ENCODE results near the gene TPO. TPM values are rescaled to one million over a fixed set of nuclear protein-coding genes. Genes with fewer than 3 reads are reported as not detected.
"Not testable (repeated sequence)": the region's sequence is repeated elsewhere in the genome, so short reads cannot be mapped to it uniquely, and the experiment has no call there.

The TPO gene
- total and polyA plus RNA-seq, 2 experiments from 2014 or later: 0.37 TPM; not detected in 1

DNA sequence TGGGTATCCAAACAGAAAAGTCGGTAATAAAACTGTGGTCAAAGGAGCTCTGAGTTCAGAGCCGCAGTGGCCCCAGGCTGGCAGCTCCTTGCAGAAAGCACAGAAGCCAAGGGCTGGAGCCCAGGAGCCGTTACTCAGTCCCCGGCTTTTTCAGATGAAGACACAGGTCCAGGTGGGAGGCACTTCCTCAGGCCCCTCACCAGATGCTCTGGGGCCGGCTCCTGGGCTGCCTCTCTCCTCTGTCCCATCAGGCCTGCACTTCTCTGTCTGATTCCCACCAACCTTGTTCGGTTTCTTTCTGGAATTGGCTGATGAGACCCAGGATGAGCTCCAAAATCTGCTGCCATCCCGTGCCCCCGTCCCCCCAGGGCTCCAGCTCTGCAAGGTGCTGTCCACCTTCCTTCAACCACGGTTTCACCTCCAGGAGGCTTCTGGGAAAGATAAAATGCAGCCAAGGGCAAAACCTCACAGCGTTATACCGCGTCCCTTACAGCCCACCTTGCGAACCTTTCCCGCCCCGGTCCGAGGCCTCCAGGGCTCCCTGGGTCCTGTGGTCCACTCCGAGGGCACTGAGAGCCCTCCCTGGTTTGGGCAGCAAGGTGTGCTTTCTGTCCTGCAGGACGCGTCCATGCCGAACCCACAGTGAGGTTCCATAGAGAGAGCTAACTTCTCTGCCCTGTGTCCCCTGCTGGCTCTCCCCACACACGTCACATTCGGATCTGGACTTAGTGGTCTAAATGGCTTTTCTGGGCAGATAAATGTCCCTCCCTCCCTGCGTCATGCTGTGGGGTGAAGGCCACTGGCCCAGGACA is 102.9 kb downstream of the TPO start:
- no peaks in the 10 kb centered on the region for H4K20me1 ChIP-seq (ENCODE audit: insufficient read depth, poor library complexity, severe bottlenecking)
- no peak for TF ChIP-seq EZH2phosphoT487 (IDR thresholded peaks at IDR 0.05; ENCODE audit: low read depth, severe bottlenecking, unreplicated experiment)
- TF ChIP-seq, protein P1, sequence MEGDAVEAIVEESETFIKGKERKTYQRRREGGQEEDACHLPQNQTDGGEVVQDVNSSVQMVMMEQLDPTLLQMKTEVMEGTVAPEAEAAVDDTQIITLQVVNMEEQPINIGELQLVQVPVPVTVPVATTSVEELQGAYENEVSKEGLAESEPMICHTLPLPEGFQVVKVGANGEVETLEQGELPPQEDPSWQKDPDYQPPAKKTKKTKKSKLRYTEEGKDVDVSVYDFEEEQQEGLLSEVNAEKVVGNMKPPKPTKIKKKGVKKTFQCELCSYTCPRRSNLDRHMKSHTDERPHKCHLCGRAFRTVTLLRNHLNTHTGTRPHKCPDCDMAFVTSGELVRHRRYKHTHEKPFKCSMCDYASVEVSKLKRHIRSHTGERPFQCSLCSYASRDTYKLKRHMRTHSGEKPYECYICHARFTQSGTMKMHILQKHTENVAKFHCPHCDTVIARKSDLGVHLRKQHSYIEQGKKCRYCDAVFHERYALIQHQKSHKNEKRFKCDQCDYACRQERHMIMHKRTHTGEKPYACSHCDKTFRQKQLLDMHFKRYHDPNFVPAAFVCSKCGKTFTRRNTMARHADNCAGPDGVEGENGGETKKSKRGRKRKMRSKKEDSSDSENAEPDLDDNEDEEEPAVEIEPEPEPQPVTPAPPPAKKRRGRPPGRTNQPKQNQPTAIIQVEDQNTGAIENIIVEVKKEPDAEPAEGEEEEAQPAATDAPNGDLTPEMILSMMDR (IDR thresholded peaks at IDR 0.05; ENCODE audit: poor library complexity): no peak
- TF ChIP-seq EZH2 (IDR thresholded peaks at IDR 0.05; ENCODE audit: borderline replicate concordance): no peak

DNA sequence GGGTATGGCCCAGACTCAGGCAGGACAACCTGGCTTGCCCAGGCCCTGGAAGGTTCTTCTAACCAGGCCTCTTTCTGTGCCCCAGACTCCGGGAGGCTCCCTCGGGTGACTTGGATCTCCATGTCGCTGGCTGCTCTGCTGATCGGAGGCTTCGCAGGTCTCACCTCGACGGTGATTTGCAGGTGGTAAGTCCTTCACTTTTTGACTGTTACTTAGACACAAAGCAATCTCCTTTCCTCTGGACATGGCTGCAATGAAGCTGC is 103.5 kb downstream of the TPO start:
- H3K9me2 ChIP-seq (replicated peaks; ENCODE audit: insufficient read depth): no peaks in the 10 kb centered on the region
- no peaks in the 10 kb centered on the region for H3K36me3 ChIP-seq (replicated peaks; ENCODE audit: insufficient read depth, low read depth)
- WGBS (ENCODE audit: low lambda C conversion rate, missing lambda C conversion rate): 97% methylated on average over 7 of the region's 7 CpGs
- H2AFZ ChIP-seq: no peak overlapping the region
- H4K20me1 ChIP-seq (ENCODE audit: insufficient read depth, poor library complexity, severe bottlenecking): no peaks in the 10 kb centered on the region
- no peaks in the 10 kb centered on the region for H3K27me3 ChIP-seq
- no peak overlapping the region for H3K27ac ChIP-seq
- no peaks in the 10 kb centered on the region for H3K79me2 ChIP-seq
- H3K4me3 ChIP-seq: no peak overlapping the region
- no peak for TF ChIP-seq EZH2 (IDR thresholded peaks at IDR 0.05; ENCODE audit: borderline replicate concordance)
- TF ChIP-seq, protein P1 (IDR thresholded peaks at IDR 0.05; ENCODE audit: poor library complexity): no peak
- no peak for TF ChIP-seq EZH2phosphoT487 (IDR thresholded peaks at IDR 0.05; ENCODE audit: low read depth, severe bottlenecking, unreplicated experiment)
- H3K9me3 ChIP-seq (ENCODE audit: low read depth): no peaks in the 10 kb centered on the region
- no peak for DNase-seq (ENCODE audit: low spot score)
- no peaks in the 10 kb centered on the region for H3K4me1 ChIP-seq (ENCODE audit: insufficient read depth)
- no peak overlapping the region for H3K4me2 ChIP-seq

More for the DNA sequence above, 102.9 kb downstream of the TPO start:
- Histone ChIP-seq H2AFZ (no peak overlapping the region), H3K9me2 (replicated peaks; ENCODE audit: insufficient read depth) (no peaks in the 10 kb centered on the region), H3K36me3 (replicated peaks; ENCODE audit: insufficient read depth, low read depth) (no peaks in the 10 kb centered on the region), H3K4me3 (no peak overlapping the region), H3K27me3 (no peaks in the 10 kb centered on the region), H3K4me1 (ENCODE audit: insufficient read depth) (no peaks in the 10 kb centered on the region), H3K4me2 (no peak overlapping the region), H3K9me3 (ENCODE audit: low read depth) (no peaks in the 10 kb centered on the region), H3K79me2 (no peaks in the 10 kb centered on the region), H3K27ac (no peak overlapping the region)
- DNase-seq (ENCODE audit: low spot score): no peak
- 91% methylated on average over 23 of the region's 23 CpGs for WGBS (ENCODE audit: low lambda C conversion rate, missing lambda C conversion rate)

DNA sequence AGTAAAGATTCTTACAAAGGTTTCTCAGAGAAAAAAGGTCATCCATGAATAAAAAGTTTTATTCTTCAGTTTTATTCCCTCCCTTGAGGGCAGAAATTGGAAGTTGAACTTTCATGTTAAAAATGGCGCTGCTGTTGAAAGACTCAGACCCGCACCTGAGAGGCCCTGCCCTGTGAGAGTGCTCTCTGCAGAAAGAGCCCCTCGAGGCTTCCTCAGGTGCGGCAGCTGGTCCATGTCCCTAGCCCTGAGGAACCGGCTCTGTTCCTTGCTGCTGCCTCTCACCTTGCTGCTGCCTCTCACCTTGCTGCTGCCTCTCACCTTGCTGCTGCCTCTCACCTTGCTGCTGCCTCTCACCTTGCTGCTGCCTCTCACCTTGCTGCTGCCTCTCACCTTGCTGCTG is 104.0 kb downstream of the TPO start:
- not testable (repeated sequence) for H3K9me3 ChIP-seq (ENCODE audit: low read depth); H3K36me3 ChIP-seq (replicated peaks; ENCODE audit: insufficient read depth, low read depth); H3K4me2 ChIP-seq; H3K79me2 ChIP-seq; H4K20me1 ChIP-seq (ENCODE audit: insufficient read depth, poor library complexity, severe bottlenecking); DNase-seq (ENCODE audit: low spot score); H3K27me3 ChIP-seq; H3K27ac ChIP-seq; H3K9me2 ChIP-seq (replicated peaks; ENCODE audit: insufficient read depth); H2AFZ ChIP-seq; H3K4me3 ChIP-seq; H3K4me1 ChIP-seq (ENCODE audit: insufficient read depth)
- WGBS (ENCODE audit: low lambda C conversion rate, missing lambda C conversion rate): 82% methylated on average over 5 of the region's 5 CpGs

DNA sequence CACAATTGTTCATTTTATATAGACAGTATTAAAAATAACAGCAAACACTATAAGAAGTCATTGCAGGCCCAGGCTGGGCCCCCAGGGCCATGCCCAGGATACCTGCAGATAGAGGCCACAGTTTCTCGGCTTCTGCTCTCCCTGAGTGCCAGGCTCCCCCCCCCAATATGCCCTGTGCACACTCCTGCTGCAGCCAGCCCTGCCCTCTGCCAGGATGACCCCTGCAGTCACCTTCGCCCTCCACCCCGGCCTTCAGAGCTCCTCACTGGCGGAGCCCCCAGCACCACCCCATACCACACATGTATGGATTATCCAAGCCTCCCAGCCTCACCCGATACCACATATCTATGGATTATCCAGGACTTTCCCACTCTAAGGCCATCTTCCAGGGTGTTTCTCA is 104.5 kb downstream of the TPO start:
- DNase-seq (ENCODE audit: low spot score): no peak

More for the DNA sequence above, 104.5 kb downstream of the TPO start:
- Histone ChIP-seq H3K27me3 (no peaks in the 10 kb centered on the region), H3K79me2 (no peaks in the 10 kb centered on the region), H3K4me2 (no peak overlapping the region), H3K9me3 (ENCODE audit: low read depth) (no peaks in the 10 kb centered on the region), H3K27ac (no peak overlapping the region), H2AFZ (no peak overlapping the region), H3K4me1 (ENCODE audit: insufficient read depth) (no peaks in the 10 kb centered on the region), H4K20me1 (ENCODE audit: insufficient read depth, poor library complexity, severe bottlenecking) (no peaks in the 10 kb centered on the region), H3K36me3 (replicated peaks; ENCODE audit: insufficient read depth, low read depth) (no peaks in the 10 kb centered on the region), H3K4me3 (no peak overlapping the region), H3K9me2 (replicated peaks; ENCODE audit: insufficient read depth) (no peaks in the 10 kb centered on the region)
- WGBS (ENCODE audit: low lambda C conversion rate, missing lambda C conversion rate): 89% methylated on average over 5 of the region's 5 CpGs
- TF ChIP-seq, protein P1 (IDR thresholded peaks at IDR 0.05; ENCODE audit: poor library complexity): no peak
- no peak for TF ChIP-seq EZH2 (IDR thresholded peaks at IDR 0.05; ENCODE audit: borderline replicate concordance)
- TF ChIP-seq EZH2phosphoT487 (IDR thresholded peaks at IDR 0.05; ENCODE audit: low read depth, severe bottlenecking, unreplicated experiment): no peak

Data from hepatocyte (in vitro differentiated cells).